GF-D8 (cell line): ENCODE results near the gene CTXND1.

ENCODE experiments used
- DNase-seq: peaks from one replicate; lab custom pipeline; 2025; lab: John Stamatoyannopoulos, UW

Gene CTXND1

DNA sequence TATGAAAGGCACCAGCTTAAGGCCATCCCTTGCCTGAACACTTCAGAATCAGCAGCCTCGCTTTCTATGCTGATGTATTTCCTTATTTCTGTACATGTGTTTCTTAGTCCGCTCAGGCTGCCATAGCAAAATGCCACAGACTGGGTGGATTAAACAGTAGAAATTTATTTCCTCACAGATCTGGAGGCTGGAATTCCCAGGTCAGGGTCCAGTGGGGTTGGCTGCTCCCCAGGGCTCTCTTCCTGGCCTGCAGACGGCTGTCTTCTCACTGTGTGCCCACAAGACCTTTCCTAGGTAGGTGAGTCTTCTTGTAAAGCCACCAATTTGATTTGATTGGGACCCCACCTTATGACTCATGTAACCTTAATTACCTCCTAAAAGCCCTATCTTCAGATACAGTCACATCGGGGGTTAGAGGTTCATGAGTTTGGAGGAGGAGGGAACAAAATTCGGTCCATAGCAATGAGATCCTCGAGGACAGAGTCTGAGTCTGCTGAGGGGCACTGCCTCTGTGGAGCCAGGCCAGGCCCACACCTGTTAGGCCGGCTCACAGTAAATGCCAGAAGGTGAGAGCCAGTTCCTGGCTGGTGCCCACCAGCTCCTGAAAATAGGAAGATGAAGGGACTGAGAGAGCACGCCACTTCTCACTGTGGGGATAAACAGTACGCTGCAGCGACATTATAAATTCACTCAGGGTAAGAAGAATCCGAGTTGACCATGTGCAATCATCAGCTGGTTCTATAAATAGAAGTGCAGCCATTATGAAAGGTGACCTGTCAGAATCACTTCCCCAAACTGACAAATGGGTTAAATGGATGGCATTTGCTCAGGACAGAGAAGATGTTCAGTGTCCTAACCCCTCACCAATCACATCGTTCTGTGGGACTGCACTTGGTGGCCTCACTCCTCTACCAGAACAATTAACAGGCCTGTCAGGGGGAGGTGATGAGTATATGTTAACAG is 41.1 kb downstream of the CTXND1 start:
- no peak for DNase-seq

DNA sequence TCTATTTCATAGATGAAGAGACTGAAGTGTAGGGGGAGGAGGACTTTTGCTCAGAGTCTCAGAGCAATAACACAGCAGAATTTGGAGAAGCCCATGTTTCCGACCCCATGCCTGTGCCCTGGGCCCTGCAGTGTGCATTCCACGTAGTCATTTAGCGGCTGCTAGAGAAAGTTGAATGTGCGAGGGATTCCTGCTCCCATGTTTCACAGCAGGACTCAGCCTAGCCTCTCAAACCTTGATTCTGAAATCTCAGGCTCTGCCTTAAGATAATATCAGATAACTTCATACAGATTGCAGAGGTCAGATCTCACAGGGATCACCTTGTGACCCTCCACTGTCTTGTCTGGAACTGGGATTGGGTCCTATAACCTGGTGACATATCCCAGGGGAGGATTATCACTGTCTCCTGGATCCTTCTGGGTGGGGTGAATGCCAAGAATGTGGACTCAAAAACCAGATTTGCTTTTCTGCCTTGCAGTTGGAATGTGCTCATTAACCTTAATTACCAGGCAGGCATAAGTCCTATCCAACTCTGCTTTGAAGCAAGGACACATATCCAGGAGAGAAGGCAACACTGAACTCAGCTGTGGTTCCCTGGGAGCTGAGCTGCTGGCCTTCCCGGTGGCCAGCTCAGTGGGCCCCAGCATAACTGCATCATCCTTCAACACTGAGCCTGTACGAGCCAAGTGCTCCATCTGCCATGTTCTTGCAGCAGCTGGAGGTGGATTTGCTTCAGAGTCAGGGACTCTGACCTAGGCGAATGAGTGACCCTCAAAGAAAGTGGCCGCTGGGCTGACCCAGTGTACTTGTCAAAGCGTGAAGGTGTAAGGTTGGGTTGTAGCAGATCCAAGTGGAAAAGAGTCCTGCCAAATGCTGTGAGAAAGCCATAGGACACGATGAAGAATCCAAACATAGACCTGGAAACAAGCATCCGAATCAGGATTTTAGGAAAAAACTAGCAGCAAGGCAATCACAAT is 43.0 kb downstream of the CTXND1 start:
- DNase-seq: no peak

DNA sequence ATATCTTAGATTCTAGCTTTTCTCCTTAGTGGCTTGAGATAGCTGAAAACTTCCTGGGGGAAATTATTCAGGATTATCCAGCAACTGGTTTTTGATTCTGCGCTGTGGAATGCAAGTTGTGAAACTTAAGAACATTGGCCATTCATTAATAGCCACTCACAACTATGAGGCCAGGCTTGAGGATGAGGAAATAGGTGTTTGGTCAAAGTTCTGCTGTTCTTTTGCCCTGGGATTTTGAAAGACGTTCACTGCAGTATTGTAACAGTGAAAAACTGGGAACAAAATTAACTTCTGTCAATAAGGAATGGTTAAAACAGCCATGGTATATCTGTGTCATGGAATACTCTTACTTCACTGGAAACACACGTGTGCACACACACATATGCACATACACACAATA is 44.1 kb downstream of the CTXND1 start:
- no peak for DNase-seq

DNA sequence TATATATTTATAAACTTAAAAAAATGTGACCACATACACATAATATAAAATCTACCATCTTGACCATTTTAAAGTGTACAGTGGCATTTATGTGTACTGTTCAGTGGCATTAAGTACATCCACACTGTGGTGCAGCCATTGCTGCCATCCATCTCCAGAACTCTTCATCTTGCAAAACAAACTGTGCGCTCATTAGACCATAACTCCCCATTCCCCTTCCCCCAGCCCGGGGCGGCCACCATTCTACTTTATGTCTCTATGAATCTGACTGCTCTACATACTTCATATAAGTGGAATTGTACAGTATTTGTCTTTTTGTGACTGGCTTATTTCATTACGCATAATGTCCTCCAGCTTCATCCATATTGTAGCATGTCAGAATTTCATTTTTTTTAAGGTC is 47.8 kb downstream of the CTXND1 start:
- DNase-seq: no peak

DNA sequence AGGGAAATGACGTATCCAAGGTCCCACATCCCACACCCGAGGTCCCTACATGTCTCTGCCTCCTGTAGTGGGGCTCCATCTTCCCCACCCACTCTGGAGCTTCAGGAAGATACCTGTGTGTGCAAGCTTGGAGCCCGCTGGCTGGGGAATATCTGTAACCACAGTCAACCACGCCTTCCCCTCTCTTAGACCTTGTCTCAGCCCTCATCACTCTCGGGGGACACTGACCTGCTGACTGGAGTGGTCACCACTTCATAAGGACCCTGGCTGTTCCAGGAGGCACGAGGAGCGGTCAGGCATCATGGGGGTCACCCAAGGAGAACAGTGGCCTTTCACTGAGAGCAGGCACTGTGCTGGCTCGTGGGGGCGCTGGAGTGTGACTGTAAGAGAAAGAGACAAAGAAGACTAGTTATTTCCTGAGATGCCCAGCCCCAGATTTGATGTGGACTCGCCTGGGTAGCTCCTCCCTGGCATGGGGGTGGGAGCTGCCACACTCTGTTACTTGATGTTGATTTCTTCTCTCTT is 48.6 kb downstream of the CTXND1 start:
- no peak for DNase-seq

DNA sequence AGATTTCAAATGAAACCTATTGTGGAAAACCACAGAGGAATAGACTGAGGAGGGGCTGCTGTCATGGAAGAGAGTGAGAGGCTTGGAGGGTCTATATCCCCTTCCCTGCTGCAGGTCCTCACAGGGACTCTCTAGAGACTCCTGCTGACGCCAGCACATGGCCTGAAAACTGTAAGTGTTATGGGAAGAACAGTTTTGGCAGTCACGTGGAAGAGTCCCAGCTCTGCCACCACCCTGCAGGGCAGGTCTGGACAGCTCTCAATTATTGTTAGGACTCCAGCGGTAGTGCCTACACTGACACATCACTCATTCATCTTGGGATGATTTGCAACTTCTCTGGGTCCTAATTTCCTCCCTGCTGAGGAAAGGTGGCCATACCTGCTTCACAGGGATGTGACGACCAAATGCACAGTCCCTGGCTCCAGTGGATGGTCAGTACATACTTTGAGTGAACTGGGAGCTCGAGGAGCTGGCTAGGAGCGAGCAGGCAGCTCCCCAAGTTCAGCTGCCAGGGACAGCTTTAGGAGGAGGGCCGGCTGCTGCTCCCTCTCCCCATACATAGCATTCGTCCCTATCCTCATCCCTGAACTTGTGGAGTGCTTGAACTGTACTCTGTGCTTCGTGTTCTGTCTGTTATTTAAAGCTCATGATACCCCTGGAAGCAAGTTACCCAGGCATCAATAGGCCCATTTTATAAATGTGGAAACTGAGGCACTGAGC is 49.2 kb downstream of the CTXND1 start:
- no peak for DNase-seq

DNA sequence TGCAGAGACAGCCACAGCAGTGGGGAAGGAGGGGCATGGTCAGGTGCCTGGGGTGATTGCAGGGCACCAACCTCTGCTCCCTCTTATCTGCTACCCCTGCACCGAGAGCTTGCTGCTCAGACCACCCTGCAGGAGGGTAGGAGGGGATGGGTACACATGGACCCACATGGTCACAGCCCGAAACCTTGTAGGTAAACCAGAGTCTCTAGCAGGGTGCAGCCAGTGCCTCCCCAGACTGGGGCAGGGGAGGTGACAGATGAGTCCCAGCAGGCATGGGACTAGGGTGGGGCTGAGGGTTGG is 50.0 kb downstream of the CTXND1 start:
- DNase-seq: no peak

DNA sequence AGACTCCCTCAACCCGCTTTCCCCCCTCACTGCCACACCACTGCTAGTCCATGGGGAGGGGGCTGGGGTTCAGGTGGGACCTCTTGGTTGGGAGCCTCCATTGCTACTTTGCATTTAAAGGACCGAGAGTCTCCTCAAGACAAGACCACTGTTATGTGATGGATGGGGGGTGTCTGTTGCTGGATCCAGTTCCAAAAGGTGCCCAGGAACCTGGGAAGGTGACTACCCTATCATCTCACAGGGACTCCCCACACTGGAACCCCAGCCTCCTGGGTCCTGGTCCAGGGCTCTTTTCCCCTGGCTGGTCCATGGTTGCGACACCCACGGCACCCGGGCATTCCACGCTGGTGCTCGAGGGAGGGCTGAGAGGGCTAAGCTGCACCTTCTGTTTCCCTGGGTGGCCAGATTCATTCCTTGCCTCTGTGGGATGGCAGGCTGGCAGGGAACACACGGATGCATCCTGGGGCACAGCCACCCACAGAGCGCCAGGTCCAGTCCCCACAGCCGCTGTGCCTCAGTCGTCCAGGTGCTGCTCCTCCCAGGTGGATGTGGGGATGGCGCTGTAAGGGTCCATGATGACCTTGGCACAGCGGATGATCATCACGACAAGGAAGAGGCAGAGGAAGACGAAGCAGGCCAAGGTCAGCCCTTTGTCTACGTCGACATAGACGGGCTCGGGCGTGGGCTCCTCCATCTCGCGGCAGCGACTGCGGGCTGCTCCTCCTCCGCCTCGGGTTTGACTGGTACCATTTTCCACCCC is 50.6 kb downstream of the CTXND1 start:
- no peak for DNase-seq

DNA sequence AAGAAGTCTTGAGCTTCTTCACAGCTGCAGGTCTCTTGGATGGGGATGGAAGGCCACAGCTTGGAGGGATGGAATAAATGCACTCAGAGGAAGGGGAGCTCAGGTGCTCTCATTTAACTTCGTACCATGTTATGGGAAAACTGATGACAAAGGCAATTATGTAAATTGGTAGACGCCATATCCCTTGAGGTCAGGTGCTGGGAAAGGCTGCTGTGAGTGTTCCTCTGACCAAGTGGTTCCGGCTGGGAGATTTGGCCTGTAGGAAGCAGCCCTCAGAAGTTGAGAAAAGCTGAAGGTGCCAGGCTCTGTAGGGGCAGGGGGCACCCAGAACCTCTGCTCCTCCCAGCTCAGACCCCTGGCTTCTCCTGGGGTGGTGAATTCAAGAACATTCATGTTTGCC is 52.1 kb downstream of the CTXND1 start:
- no peak for DNase-seq

DNA sequence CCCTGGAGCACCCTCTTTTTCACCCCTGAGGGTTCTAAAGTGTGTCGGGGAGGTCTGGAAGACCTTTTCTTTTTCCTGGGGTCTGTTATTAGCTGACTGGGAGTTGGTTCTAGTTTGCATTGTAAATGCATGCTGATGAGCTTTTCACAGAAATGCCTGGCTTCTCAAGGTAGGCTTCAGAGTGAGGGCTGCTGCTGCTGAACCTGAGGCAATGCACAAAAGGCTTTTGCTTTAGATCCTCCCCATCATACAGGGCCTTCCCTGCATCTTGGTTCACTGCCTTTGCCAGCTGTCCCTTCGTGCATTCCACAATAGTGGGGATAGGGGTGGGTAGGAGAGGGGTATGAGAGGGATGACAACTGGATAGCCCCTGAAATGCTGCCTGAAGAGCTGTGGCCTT is 52.6 kb downstream of the CTXND1 start:
- no peak for DNase-seq

DNA sequence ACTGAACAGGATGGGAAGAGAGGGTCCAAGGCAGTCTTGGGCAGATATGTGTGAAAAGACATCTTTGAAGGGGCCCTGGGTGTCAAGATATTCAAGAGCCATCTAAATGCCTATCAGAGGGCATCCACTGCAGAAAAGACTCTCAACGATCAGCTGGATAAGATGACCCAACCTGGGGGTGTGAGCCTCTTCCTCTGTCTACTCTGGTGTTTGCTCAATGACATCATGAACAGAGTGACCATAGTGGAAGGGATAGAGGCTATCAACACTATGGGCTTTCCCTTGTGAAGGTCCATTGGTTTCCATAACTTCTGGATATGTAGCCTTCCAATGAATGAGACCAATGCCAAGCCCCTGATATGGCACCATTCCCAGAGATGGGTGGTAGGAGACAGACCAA is 57.1 kb downstream of the CTXND1 start:
- DNase-seq: no peak

DNA sequence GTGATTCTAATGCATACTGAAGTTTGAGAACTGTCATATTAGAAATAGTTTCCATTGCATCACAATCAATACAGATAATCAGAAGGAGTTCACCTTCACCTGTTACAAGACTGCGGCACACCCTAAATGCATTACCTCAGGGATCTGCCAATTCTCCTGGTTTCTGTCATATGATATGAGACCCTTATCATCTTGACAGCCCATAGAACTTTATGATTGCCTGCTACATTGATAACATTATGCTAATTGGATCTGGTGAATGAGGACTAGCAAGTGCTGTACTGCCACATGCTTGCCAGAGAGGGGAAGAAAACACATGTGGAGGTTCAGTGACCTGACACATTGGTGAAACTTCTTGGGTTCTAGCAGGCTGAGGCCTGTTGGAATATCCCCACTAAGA is 57.8 kb downstream of the CTXND1 start:
- DNase-seq: no peak

DNA sequence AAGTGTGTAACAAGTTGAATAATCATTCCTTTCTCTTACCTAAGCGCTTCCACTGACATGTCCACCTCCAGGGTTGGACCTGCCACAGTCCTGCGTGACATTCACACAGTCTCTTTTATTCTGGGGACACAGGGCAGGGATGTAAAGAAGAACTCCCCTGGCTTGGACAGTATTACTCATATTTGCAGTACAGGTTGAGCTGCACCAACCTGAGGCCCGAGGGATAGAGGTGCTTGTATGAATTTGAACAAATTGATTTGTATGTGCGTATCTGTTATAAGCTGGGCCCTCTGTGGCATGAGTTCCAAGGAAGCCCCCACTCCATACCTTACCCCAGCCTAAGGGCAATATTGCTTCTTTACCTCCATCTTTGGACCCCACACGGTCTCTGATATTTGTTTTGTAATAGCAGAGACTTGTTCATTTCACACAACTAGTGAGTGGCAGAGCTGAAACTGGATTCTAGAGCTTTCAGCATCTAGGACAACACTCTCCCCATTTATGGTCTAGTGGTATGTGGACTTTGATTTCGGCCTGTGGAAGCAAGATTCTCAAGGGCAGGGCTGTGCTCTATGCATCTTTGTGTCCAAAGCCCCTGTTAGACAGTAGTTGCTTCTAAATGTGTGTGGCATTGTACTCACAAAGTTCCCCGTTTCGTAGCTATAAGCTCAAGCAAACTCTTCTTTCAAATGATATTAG is 60.0 kb downstream of the CTXND1 start:
- DNase-seq: no peak

DNA sequence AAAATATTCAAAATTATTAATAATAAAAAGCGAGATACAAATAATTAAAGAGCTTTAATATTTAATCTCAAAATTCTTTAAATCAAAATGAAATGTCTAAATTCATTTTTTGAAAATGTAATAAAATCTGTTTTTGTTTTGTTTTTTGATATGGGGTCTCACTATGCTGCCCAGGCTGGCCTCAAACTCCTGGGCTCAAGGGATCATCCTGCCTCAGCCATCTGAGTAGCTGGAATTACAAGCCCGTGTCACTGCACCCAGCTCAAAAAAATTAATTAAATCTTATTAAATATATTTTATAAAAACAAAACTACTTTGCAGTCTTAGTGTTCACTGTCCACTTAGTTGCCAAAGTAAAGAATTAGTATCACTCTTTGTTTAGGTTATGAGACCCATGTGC is 60.8 kb downstream of the CTXND1 start:
- DNase-seq: no peak

DNA sequence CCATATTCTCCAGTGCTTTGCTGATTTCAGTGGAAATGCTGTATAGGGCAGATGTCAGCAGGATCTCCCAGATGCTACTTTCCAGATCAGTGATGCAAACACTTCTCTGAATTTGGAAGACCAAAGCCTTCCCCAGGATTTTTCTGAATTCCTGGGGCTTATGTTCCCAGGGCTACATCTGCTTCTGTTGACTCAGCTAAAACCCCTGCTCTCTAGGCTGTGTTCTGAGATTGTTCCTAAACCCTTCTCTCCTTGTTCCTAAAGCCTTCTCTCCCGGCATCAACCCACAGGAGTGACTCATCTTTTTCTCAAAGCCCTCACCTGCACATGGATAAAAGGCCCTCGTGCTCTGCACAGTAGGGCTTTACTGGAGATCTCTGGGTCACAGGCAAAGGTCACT is 63.8 kb downstream of the CTXND1 start:
- no peak for DNase-seq

DNA sequence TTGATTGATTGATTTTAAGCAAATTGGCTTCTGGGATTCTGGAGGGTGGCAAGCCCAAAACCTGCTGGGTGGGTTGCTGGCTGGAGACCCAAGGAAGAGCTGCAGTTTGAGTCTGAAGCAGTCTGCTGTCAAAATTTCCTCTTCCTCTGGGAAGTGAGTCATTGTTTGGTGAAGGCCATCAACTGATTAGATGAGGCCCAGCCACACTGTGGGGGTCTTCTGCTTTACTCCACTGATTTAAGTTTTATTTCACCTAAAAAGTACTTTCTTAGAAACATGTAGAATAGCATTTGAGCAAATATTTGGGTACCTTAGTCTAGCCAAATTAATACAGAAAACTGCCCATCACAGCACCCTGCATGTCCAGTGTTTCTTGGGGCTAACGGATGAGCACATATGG is 65.4 kb downstream of the CTXND1 start:
- DNase-seq: no peak

DNA sequence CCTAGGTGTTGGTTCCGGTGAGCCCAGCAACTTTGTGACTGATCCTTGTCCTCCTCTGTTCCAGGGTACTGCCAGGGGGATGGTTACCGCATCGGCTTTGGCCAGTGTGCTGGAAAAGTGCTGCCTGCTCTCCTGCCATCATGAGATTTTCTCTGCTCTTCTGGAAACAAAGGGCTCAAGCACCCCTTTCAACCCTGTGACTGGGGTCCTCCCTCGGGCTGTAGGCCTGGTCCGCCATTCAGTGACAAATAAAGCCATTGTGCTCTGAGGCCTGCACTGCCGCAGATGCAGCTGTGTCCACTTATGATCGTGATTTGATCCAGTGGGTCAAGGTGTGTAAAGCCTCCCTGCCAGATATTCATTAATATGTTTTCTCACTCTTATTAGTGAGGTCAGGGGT is 65.9 kb downstream of the CTXND1 start:
- DNase-seq: no peak

DNA sequence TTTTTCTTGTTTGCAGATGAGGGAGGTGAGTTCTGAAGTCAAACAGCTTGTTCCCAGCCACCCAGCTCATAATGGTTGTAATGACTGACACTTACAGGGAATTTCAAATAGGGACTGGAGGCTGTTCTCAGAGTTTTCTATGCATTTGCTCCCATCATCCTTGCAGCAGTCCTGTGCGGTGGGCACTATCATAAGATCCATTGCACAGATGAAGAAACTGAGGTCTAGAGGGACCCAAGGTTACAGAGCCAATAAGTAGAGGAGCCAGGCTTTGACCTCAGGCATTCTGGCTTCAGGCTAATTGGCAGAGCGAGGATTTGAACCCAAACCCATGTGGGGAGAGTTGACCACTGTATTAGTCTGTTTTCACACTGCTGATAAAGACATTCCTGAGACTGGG is 66.9 kb downstream of the CTXND1 start:
- no peak for DNase-seq

DNA sequence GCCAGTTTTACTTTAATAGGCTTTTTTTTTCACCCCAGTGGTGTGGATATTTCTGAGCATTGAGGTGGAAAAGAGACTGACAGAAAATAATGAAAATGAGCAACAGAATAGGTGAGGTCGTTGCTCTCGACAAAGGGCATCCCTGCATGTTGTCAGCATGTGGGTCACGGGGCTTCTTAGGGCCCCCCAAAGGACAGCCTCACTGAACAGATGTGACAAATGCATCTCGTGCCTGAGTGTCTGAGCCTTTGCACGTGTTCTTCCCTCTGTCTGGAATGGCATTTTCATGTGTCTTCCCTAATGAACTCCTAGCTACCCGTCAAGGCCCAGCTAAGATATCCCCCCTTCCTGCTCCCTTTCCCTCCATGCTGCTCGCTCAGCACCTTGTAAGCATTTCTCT is 67.5 kb downstream of the CTXND1 start:
- no peak for DNase-seq

DNA sequence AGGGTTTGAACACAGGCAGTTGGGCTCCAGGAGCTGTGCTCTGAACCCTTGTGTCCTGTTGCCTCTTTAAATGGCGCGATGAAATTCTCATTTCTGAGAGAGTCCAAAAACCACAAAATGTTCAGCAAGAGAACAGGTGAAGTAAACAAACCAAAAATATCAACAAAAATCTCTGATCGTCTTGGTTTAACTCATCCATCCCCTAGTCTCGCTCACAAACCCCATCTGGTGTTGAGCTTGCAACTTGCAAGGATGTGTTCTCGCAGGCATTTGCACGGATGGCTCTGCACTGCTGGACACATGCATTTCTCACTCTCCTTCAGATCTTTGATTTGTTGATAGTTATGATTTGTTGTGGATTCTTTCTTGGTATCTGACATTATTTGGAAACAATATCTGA is 68.1 kb downstream of the CTXND1 start:
- DNase-seq: no peak

DNA sequence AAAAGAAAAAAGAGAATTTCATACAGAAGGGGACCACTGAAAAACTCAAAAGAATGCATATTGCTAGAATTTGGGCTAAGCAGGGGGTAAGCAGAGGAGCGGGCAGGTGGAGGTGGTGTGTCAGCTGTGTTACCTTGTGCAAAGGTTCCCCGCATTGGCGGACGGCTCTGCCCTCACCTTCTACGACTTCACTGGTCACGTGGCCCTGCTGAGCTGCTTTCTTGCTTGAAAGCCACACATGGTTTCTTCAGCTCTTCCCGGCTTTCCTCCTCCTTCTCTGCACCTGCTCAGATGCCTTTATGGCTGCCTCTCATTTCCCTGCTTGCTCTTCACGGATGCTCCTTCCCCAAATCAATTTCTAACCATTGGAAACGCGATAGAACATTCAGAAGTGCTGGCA is 68.7 kb downstream of the CTXND1 start:
- no peak for DNase-seq
